ENCODE data around the gene FIG4. TPM values are rescaled to one million over a fixed set of nuclear protein-coding genes. Genes with fewer than 3 reads are reported as not detected.

The FIG4 gene
- total and polyA plus RNA-seq, 2 of the 4 experiments (the other 2 are of a cell fraction) = 12.1 to 15.4 TPM

GRCh38 chr6:109738255-109738654 is 47.2 kb downstream of the FIG4 start:
- no peak for TF ChIP-seq SMC3 (IDR thresholded peaks at IDR 0.05; ENCODE audit: low read depth, low read length)
- no peak for TF ChIP-seq USF2 (IDR thresholded peaks at IDR 0.05; ENCODE audit: low read depth, low read length)
- no peak for TF ChIP-seq RFX5 (IDR thresholded peaks at IDR 0.05; ENCODE audit: low read depth, low read length)
- TF ChIP-seq RAD21 (IDR thresholded peaks at IDR 0.05; ENCODE audit: low read length) = no peak
- TF ChIP-seq MAZ (IDR thresholded peaks at IDR 0.05; ENCODE audit: borderline replicate concordance, low read depth, low read length) = no peak
- TF ChIP-seq MXI1 (IDR thresholded peaks at IDR 0.05; ENCODE audit: borderline replicate concordance, low read depth, low read length) = no peak
- TF ChIP-seq ELK1 (IDR thresholded peaks at IDR 0.05; ENCODE audit: borderline replicate concordance, low read depth, low read length) = no peak
- TF ChIP-seq CHD1 (IDR thresholded peaks at IDR 0.05; ENCODE audit: low read depth, low read length) = no peak
- TF ChIP-seq, protein P1, sequence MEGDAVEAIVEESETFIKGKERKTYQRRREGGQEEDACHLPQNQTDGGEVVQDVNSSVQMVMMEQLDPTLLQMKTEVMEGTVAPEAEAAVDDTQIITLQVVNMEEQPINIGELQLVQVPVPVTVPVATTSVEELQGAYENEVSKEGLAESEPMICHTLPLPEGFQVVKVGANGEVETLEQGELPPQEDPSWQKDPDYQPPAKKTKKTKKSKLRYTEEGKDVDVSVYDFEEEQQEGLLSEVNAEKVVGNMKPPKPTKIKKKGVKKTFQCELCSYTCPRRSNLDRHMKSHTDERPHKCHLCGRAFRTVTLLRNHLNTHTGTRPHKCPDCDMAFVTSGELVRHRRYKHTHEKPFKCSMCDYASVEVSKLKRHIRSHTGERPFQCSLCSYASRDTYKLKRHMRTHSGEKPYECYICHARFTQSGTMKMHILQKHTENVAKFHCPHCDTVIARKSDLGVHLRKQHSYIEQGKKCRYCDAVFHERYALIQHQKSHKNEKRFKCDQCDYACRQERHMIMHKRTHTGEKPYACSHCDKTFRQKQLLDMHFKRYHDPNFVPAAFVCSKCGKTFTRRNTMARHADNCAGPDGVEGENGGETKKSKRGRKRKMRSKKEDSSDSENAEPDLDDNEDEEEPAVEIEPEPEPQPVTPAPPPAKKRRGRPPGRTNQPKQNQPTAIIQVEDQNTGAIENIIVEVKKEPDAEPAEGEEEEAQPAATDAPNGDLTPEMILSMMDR (conservative IDR thresholded peaks at IDR 0.05; ENCODE audit: low read depth, low read length) = no peak
- no peak for TF ChIP-seq CEBPB (IDR thresholded peaks at IDR 0.05; ENCODE audit: low read depth, low read length)
- TF ChIP-seq RCOR1 (IDR thresholded peaks at IDR 0.05; ENCODE audit: insufficient replicate concordance, low read length) = no peak
- no peak for TF ChIP-seq BHLHE40 (IDR thresholded peaks at IDR 0.05; ENCODE audit: low read depth, low read length)
- H3K9ac ChIP-seq (ENCODE audit: low read depth, low read length) = no peak overlapping the region
- H4K91ac ChIP-seq (ENCODE audit: insufficient read depth, low read depth, low read length) = no peak overlapping the region
- dilution Hi-C loops (cut with HindIII; ENCODE audit: low sequenced_read_pairs, unreplicated experiment) (no loop called here), in situ Hi-C loops (cut with MboI; ENCODE audit: low sequenced_read_pairs) (no loop called here), intact Hi-C loops (cut with micrococcal nuclease) (no loop called here)
- H2BK120ac ChIP-seq (ENCODE audit: low read depth, low read length) = no peak overlapping the region
- H3K4me2 ChIP-seq (ENCODE audit: low read depth, low read length) = no peak overlapping the region
- no peak overlapping the region for H3K56ac ChIP-seq (ENCODE audit: extremely low read depth, insufficient read depth, low read length)
- no peak overlapping the region for H3K18ac ChIP-seq (ENCODE audit: low read depth, low read length)
- peaks cover 11% of the 10 kb centered on the region for H3K4me1 ChIP-seq (ENCODE audit: control insufficient read depth, insufficient read depth, low read length)
- no peaks in the 10 kb centered on the region for H3K79me1 ChIP-seq (ENCODE audit: low read depth in 1 of 2, low read length in 2 of 2)
- peak overlapping the region; percentile 53 for H2BK5ac ChIP-seq (ENCODE audit: low read depth, low read length, poor library complexity, severe bottlenecking)
- DNase-seq (peak; percentile 30), ATAC-seq (ENCODE audit: low read depth) (peak; percentile 75)
- H2BK15ac ChIP-seq (ENCODE audit: low read depth, low read length) = no peak overlapping the region
- peaks cover 6% of the 10 kb centered on the region for H3K9me1 ChIP-seq (ENCODE audit: insufficient read depth, low read length)
- POLR2A ChIA-PET (ENCODE audit: unreplicated experiment) = no interaction called here
- H3K9me3 ChIP-seq (ENCODE audit: control insufficient read depth, insufficient read depth, low read length) = no peaks in the 10 kb centered on the region
- H2AK9ac ChIP-seq (replicated peaks; ENCODE audit: low read depth, low read length, poor library complexity) = no peak overlapping the region
- no peak overlapping the region; the same call in 1 of the 2 replicates for H3K23ac ChIP-seq (ENCODE audit: low read depth, low read length)
- H3K27me3 ChIP-seq (ENCODE audit: control insufficient read depth, insufficient read depth, low read length) = no peaks in the 10 kb centered on the region
- CTCF ChIA-PET = no interaction called here
- no peak overlapping the region for H4K8ac ChIP-seq (ENCODE audit: low read depth in 2 of 2, low read length in 2 of 2)
- H2AFZ ChIP-seq (replicated peaks; ENCODE audit: low read length, poor library complexity) = no peak overlapping the region
- H3K4ac ChIP-seq (ENCODE audit: low read depth, low read length) = no peak overlapping the region
- no TSS peak for BruUV-seq (replicated peaks)
- H3K4me3 ChIP-seq (ENCODE audit: insufficient read depth, low read depth, low read length) = no peak overlapping the region
- H3K36me3 ChIP-seq (ENCODE audit: control insufficient read depth, insufficient read depth, low read length) = no peaks in the 10 kb centered on the region
- no peak overlapping the region for H2AK5ac ChIP-seq (ENCODE audit: low read depth, low read length)
- no CpG with 5 or more reads among the region's 1 CpG for WGBS, 2 experiments (ENCODE audit: extremely low coverage in 2 of 2, insufficient read length in 1 of 2)
- no peak overlapping the region for H3K27ac ChIP-seq (ENCODE audit: insufficient read depth, low read length)
- H3K14ac ChIP-seq (replicated peaks; ENCODE audit: low read depth, low read length) = no peak overlapping the region
- H2BK20ac ChIP-seq (ENCODE audit: low read depth, low read length) = no peak overlapping the region
- H4K20me1 ChIP-seq (ENCODE audit: insufficient read depth, low read length) = no peaks in the 10 kb centered on the region
- H4K5ac ChIP-seq (ENCODE audit: low read depth, low read length) = no peak overlapping the region
